SK-N-SH treated with all-trans-retinoic acid at 6 μM for 48 hours (cell line): ENCODE results near the gene MEF2B.

Experiments used
- ATAC-seq: fragments of 200-7000 bp; cut with Tn5 transposase; 3 replicates; pipeline ENCODE4 v1.9.1; 2020; ENCODE audit warnings: mild to moderate bottlenecking, moderate library complexity
- ARNTL ChIP-seq: fragments of 450-650 bp; formaldehyde crosslinking; IDR thresholded peaks from 2 replicates; pipeline ENCODE4 v1.5.0; 2020; ENCODE audit warnings: low read depth, mild to moderate bottlenecking, moderate library complexity, borderline replicate concordance
- BACH2 ChIP-seq: fragments of 250-450 bp; sonication (Bioruptor Pico); IDR thresholded peaks from 2 replicates; pipeline ENCODE4 v1.9.0; 2021; ENCODE audit warnings: mild to moderate bottlenecking, borderline replicate concordance
- CSDC2 ChIP-seq: fragments of 250-450 bp; sonication (Bioruptor Pico); IDR thresholded peaks from 2 replicates; pipeline ENCODE4 v1.5.0; 2020; ENCODE audit warnings: mild to moderate bottlenecking, moderate library complexity
- ESRRG ChIP-seq: fragments of 250-450 bp; sonication (Bioruptor Pico); IDR thresholded peaks from 2 replicates; pipeline ENCODE4 v1.6.1; 2021; ENCODE audit warnings: mild to moderate bottlenecking
- GLIS3 ChIP-seq: fragments of 250-450 bp; sonication (Bioruptor Pico); IDR thresholded peaks from 2 replicates; pipeline ENCODE4 v1.5.0; 2020; ENCODE audit warnings: mild to moderate bottlenecking, moderate library complexity
- ISL1 ChIP-seq: fragments of 250-450 bp; sonication (Bioruptor Pico); IDR thresholded peaks from 2 replicates; pipeline ENCODE4 v2.1.2; 2022; ENCODE audit warnings: mild to moderate bottlenecking, moderate library complexity
- OSR1 ChIP-seq: fragments of 250-450 bp; sonication (Bioruptor Pico); IDR thresholded peaks from 2 replicates; pipeline ENCODE4 v1.8.0; 2022; ENCODE audit warnings: moderate library complexity, mild to moderate bottlenecking, inconsistent platforms
- PPARA ChIP-seq: fragments of 250-450 bp; sonication (Bioruptor Pico); IDR thresholded peaks from 2 replicates; pipeline ENCODE4 v1.5.0; 2020; ENCODE audit warnings: mild to moderate bottlenecking, borderline replicate concordance
- RARB ChIP-seq: fragments of 250-450 bp; sonication (Bioruptor Pico); IDR thresholded peaks from 2 replicates; pipeline ENCODE4 v1.8.0; 2021; ENCODE audit warnings: mild to moderate bottlenecking, moderate library complexity
- SNAI2 ChIP-seq: fragments of 250-450 bp; sonication (Bioruptor Pico); IDR thresholded peaks from 2 replicates; pipeline ENCODE4 v1.5.0; 2020; ENCODE audit warnings: mild to moderate bottlenecking, moderate library complexity
- TCF4 ChIP-seq: fragments of 250-450 bp; sonication (Bioruptor Pico); IDR thresholded peaks from 2 replicates; pipeline ENCODE4 v1.8.0; 2021; ENCODE audit warnings: mild to moderate bottlenecking, moderate library complexity, borderline replicate concordance
- TOX ChIP-seq: fragments of 250-450 bp; sonication (Bioruptor Pico); IDR thresholded peaks from 2 replicates; pipeline ENCODE4 v1.8.0; 2021; ENCODE audit warnings: mild to moderate bottlenecking, moderate library complexity, borderline replicate concordance
- ZFP30 ChIP-seq: fragments of 450-650 bp; formaldehyde crosslinking; IDR thresholded peaks from 2 replicates; pipeline ENCODE4 v1.5.0; 2022; ENCODE audit warnings: mild to moderate bottlenecking, moderate library complexity
- ZNF565 ChIP-seq: fragments of 450-650 bp; formaldehyde crosslinking; conservative IDR thresholded peaks from 2 replicates; pipeline ENCODE4 v1.5.0; 2020; ENCODE audit warnings: low read depth, mild to moderate bottlenecking, moderate library complexity
- ZNF70 ChIP-seq: fragments of 450-650 bp; formaldehyde crosslinking; IDR thresholded peaks from 2 replicates; pipeline ENCODE4 v1.5.0; 2020; ENCODE audit warnings: mild to moderate bottlenecking, moderate library complexity
- ZNF8 ChIP-seq: fragments of 450-650 bp; formaldehyde crosslinking; IDR thresholded peaks from 2 replicates; pipeline ENCODE4 v1.5.0; 2020; ENCODE audit warnings: mild to moderate bottlenecking, moderate library complexity
- TF ChIP-seq, protein P1 (sequence below): fragments of 250-450 bp; sonication (Bioruptor Pico); IDR thresholded peaks from 2 replicates; pipeline ENCODE4 v1.8.0; 2021; ENCODE audit warnings: low read depth, mild to moderate bottlenecking, moderate library complexity, borderline replicate concordance
- TF ChIP-seq, protein P2 (sequence below): fragments of 250-450 bp; sonication (Bioruptor Pico); IDR thresholded peaks from 2 replicates; pipeline ENCODE4 v1.5.1; 2021; ENCODE audit warnings: mild to moderate bottlenecking, moderate library complexity
- TF ChIP-seq, protein P3 (sequence below): fragments of 250-450 bp; sonication (Bioruptor Pico); IDR thresholded peaks from 2 replicates; pipeline ENCODE4 v1.5.0; 2020; ENCODE audit warnings: mild to moderate bottlenecking, moderate library complexity
- TF ChIP-seq, protein P4 (sequence below): fragments of 250-450 bp; sonication (Bioruptor Pico); IDR thresholded peaks from 2 replicates; pipeline ENCODE4 v1.5.1; 2020; ENCODE audit warnings: low read depth, mild to moderate bottlenecking, moderate library complexity

Gene MEF2B

DNA sequence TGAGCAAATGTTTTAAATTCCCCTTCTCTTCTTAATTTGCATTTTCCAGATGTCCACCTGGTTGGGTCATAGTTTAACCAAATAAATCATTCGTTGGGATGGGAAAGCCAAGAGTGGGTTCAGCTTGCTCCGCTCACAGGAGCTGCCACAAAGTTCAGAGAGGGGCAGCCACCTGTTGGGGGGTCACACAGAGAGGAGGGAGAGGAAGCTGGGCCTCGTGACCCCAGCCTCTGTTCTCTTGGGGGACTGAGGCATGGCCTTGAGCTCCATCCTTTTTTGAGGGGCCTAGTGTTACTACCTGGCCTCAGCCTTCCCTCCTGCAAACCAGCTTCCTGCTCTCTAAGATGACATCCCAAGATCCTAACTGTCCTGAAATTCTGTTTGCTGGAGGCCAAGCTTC, 2.5 kb downstream of the MEF2B start:
- ATAC-seq: no peak
- TF ChIP-seq TOX (CRISPR knock-in tag): no peak
- TF ChIP-seq SNAI2 (CRISPR knock-in tag): no peak
- TF ChIP-seq CSDC2 (CRISPR knock-in tag): no peak
- no peak for TF ChIP-seq OSR1
- no peak for TF ChIP-seq TCF4 (CRISPR knock-in tag)
- TF ChIP-seq RARB (CRISPR knock-in tag): no peak
- no peak for TF ChIP-seq BACH2
- no peak for TF ChIP-seq ZNF70 (CRISPR knock-in tag)
- no peak for TF ChIP-seq GLIS3 (CRISPR knock-in tag)
- TF ChIP-seq, all 23 proteins: peak for 0

DNA sequence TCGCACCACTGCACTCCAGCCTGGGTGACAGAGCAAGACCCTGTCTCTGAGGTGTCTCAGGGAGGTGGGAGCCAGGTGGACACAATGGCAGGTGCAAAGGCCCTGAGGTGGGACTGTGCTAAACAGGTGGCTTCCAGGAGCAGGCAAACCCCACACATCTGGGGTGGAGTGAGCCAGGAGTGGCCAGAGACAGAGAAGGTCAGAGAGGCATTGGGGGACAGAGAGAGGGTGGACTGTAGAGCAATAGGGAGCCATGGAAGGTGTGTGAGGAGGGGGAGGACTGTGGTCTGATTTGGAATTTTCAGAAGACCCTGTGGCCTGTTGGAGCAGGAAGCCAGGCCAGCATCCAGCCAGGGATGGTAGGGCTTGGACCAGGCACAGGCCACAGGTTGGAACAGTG, 4.7 kb downstream of the MEF2B start:
- TF ChIP-seq PPARA (CRISPR knock-in tag) (no peak), CSDC2 (CRISPR knock-in tag) (no peak), ZFP30 (no peak), ARNTL (CRISPR knock-in tag) (no peak), ZNF565 (CRISPR knock-in tag) (no peak), ZNF8 (CRISPR knock-in tag) (no peak), OSR1 (no peak), ESRRG (CRISPR knock-in tag) (no peak), SNAI2 (CRISPR knock-in tag) (no peak), ISL1 (CRISPR knock-in tag) (no peak)
- TF ChIP-seq, protein P1, sequence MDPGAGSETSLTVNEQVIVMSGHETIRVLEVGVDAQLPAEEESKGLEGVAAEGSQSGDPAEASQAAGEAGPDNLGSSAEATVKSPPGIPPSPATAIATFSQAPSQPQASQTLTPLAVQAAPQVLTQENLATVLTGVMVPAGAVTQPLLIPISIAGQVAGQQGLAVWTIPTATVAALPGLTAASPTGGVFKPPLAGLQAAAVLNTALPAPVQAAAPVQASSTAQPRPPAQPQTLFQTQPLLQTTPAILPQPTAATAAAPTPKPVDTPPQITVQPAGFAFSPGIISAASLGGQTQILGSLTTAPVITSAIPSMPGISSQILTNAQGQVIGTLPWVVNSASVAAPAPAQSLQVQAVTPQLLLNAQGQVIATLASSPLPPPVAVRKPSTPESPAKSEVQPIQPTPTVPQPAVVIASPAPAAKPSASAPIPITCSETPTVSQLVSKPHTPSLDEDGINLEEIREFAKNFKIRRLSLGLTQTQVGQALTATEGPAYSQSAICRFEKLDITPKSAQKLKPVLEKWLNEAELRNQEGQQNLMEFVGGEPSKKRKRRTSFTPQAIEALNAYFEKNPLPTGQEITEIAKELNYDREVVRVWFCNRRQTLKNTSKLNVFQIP (CRISPR knock-in tag): no peak
- TF ChIP-seq, protein P2, sequence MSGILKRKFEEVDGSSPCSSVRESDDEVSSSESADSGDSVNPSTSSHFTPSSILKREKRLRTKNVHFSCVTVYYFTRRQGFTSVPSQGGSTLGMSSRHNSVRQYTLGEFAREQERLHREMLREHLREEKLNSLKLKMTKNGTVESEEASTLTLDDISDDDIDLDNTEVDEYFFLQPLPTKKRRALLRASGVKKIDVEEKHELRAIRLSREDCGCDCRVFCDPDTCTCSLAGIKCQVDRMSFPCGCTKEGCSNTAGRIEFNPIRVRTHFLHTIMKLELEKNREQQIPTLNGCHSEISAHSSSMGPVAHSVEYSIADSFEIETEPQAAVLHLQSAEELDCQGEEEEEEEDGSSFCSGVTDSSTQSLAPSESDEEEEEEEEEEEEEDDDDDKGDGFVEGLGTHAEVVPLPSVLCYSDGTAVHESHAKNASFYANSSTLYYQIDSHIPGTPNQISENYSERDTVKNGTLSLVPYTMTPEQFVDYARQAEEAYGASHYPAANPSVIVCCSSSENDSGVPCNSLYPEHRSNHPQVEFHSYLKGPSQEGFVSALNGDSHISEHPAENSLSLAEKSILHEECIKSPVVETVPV (CRISPR knock-in tag): no peak
- TF ChIP-seq, protein P3, sequence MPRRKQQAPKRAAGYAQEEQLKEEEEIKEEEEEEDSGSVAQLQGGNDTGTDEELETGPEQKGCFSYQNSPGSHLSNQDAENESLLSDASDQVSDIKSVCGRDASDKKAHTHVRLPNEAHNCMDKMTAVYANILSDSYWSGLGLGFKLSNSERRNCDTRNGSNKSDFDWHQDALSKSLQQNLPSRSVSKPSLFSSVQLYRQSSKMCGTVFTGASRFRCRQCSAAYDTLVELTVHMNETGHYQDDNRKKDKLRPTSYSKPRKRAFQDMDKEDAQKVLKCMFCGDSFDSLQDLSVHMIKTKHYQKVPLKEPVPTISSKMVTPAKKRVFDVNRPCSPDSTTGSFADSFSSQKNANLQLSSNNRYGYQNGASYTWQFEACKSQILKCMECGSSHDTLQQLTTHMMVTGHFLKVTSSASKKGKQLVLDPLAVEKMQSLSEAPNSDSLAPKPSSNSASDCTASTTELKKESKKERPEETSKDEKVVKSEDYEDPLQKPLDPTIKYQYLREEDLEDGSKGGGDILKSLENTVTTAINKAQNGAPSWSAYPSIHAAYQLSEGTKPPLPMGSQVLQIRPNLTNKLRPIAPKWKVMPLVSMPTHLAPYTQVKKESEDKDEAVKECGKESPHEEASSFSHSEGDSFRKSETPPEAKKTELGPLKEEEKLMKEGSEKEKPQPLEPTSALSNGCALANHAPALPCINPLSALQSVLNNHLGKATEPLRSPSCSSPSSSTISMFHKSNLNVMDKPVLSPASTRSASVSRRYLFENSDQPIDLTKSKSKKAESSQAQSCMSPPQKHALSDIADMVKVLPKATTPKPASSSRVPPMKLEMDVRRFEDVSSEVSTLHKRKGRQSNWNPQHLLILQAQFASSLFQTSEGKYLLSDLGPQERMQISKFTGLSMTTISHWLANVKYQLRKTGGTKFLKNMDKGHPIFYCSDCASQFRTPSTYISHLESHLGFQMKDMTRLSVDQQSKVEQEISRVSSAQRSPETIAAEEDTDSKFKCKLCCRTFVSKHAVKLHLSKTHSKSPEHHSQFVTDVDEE (CRISPR knock-in tag): no peak
- TF ChIP-seq, all 23 proteins: peak for 0
- ATAC-seq: no peak

DNA sequence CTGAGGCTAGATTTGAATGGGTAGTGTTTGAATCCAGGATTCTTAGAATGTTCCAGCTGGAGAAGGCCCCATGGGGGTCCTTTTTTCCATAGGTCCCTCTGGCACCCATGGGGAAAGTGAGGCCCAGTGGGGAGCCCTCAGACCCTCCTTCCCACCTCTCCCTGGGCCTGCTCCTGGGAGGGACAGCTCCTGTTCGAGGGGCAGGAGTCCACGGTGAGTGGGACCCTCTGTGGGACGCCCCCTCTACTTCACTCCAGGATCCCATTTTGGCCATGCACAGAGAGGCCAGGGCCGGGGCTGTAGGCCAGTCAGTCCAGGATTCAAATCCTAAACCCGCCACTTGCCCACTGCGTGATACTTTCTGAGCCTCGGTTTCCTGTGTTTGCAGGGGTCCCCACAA, 7.6 kb downstream of the MEF2B start:
- TF ChIP-seq, protein P4, sequence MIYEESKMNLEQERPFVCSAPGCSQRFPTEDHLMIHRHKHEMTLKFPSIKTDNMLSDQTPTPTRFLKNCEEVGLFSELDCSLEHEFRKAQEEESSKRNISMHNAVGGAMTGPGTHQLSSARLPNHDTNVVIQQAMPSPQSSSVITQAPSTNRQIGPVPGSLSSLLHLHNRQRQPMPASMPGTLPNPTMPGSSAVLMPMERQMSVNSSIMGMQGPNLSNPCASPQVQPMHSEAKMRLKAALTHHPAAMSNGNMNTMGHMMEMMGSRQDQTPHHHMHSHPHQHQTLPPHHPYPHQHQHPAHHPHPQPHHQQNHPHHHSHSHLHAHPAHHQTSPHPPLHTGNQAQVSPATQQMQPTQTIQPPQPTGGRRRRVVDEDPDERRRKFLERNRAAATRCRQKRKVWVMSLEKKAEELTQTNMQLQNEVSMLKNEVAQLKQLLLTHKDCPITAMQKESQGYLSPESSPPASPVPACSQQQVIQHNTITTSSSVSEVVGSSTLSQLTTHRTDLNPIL (CRISPR knock-in tag): no peak
- no peak for TF ChIP-seq TOX (CRISPR knock-in tag)
- no peak for TF ChIP-seq ZNF8 (CRISPR knock-in tag)
- TF ChIP-seq ZNF70 (CRISPR knock-in tag): no peak

DNA sequence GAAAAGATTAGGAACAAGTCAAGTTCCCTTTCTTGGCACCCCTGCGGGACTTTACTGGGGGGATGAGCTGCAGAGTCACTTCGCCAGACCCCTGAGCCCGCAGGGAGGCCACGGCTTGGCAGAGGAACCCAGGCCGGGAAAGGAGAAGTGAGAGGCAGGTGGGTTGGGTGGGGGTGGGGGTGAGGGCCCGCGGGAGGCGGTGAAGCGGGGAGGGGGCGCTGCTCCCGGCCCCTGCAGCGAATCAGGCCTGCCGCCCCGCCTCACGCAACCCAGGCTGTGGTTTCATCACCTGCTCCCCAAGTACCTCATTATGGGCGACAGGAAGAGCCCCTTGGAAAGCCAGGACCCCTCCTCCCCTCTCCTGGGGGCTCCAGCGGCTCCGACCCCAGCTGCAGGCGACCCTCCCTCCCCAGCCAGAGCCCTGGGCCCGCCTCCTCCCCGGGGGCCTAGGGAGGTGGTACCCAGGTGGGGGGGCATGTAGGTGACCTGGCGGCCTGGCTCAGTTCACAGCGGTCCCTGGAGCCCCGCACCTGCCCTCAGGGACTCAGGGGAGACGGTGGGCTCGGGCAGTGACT, 9.5 kb downstream of the MEF2B start:
- no peak for ATAC-seq
- TF ChIP-seq TCF4 (CRISPR knock-in tag) (no peak), ZFP30 (no peak), RARB (CRISPR knock-in tag) (no peak), ISL1 (CRISPR knock-in tag) (no peak), CSDC2 (CRISPR knock-in tag) (no peak), OSR1 (no peak)
- TF ChIP-seq, protein P4 (CRISPR knock-in tag): no peak

More for the DNA sequence above, 7.6 kb downstream of the MEF2B start:
- ATAC-seq: no peak
